CD4-positive, alpha-beta T cell treated with Interleukin-21 for 1 hour (primary cell): ENCODE measurements around the gene BCKDHB.
"Not testable (repeated sequence)": the region's sequence is repeated elsewhere in the genome, so short reads cannot be mapped to it uniquely, and the experiment has no call there.

ENCODE experiments used
- DNase-seq: peaks from one replicate; pipeline ENCODE4 v3.0.0-alpha.2; 2020

BCKDHB gene

GRCh38 chr6:80271074-80271473 is 164.6 kb downstream of the BCKDHB start:
- no peak for DNase-seq

GRCh38 chr6:80272988-80273387 is 166.5 kb downstream of the BCKDHB start:
- no peak for DNase-seq

DNA sequence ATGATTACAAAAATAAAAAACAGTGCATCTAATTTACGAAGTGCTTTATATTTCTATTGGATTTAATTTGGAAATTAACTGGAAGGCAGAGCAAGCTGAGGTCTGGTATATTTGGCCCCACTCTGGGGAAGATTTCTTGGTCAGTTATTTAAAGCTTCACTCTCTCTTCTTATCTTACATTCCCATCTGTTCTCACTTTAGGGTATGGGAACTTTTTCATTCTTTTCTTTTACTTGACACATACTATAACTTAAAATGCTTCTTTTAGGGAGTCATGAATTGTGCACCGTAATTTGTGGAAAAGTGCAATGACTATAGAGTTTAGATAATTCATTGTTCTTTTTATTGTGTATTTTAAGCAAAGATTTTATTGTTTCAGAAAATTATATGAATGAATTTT is 170.4 kb downstream of the BCKDHB start:
- DNase-seq, result no peak

DNA sequence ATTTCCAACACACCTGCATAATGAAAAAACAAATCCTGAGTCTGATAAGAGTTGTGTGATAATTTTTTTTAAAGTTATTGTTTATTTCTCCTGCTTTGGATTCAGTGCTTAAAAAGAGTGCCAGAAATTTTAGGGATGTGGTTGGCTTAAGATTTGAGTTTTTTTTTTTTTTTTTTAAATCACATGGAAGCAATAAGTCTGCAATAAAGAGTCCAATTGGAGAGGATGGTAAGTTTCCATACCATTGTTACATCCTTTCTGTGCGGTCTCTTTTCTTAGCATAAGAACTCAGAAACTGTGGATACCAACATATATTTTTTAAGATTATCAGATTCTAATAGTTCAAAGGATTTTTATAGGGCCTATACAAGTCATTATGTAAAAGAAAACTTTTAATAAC is 171.0 kb downstream of the BCKDHB start:
- no peak for DNase-seq

DNA sequence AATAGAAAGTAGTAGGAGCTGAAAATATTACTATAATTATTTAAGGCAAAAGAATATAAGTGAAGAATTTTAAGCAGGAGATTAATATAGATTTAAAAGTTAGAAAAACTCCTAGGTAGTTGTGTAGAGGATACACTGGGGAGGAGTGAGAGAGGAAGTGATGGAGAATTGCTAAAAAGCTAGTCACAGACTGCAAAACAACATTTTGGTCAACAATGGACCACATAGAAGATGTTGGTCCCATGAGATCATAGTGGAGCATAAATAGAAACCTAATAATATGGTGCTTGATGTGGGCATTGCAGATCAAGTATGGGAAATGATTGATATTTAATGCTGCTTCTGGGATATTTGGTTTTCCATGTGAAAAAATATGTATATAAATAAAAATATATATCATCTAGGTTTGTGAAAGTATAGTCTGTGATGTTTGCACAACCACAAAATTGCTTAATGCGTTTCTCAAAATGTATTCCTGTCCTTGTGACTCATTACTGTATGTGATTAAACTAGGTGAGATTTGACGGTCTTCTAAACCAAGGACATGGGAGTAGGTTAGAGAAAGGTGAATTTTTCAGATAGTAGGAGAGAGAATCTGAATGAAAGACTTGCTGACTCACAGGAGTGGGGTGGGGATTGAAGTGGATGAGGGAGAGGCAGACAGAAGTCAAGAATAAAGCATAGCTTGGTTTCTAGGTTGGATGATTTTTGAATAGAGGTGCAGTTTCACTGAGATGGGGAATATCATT is 174.0 kb downstream of the BCKDHB start:
- DNase-seq, result no peak

DNA sequence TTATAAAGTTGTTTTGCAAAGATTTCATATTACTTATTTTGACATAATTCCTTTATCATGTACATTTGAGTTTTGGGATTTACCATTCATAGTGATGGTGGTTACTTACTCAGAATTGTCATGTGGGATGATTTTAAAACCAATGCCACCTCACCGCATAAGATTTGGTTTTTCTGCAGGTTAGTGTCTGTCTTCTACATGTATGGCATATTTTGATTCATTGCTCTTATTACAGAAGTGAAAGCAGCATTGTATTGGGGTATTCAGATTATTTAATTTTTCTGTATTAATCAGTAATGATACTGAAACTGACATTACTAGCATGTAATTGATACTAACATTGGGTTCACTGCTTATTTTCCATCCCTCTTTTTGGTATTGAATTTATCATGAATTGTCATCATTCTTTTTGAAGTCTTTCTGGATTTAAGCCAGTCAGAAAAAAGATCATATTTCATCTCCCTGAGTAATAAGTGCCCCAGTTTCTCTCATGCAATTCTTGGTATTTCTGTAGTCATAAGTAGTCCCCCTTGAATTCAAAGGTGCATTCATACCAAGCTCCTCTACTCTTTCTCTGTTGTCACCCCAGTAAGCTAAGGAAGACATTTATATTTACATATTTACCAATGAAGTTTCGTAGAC is 176.6 kb downstream of the BCKDHB start:
- no peak for DNase-seq

DNA sequence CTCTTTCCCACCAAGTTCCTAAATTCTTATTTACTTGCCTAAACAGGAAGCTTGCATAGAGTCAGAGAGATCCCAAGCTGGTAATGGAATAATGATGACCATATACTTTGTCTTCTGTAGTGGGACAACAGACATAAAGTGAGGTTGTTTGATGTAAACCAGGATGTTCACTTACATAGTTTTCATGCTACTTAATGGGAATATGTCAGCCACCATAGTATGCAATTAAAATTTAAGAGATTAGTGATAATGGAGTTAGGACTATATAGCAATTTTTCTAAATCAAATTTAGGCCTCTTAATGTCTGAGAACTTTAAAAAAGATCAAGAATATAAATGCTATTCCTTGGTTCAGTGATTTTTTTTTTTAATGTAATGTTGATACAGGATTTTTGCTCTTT is 180.6 kb downstream of the BCKDHB start:
- DNase-seq, result no peak

DNA sequence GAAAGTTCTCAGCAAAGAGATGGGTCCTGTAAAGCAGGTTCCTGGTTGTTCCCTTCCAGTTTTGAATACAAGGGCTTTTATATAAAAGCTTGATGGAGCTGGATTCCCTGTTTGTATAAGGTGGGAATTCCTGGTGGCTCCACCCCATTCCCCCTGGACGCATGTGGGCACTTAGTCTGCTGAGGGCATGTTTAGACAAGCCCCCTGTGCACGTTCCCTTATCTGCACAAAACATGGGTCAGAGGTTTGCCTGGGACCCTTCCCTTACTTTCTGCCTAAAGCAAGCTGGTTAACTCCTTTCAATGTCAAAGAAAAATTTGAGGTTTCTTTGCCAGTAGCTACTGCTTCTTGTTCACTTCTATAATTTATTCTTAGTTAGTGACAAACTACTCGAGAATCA is 181.1 kb downstream of the BCKDHB start:
- DNase-seq, result no peak

DNA sequence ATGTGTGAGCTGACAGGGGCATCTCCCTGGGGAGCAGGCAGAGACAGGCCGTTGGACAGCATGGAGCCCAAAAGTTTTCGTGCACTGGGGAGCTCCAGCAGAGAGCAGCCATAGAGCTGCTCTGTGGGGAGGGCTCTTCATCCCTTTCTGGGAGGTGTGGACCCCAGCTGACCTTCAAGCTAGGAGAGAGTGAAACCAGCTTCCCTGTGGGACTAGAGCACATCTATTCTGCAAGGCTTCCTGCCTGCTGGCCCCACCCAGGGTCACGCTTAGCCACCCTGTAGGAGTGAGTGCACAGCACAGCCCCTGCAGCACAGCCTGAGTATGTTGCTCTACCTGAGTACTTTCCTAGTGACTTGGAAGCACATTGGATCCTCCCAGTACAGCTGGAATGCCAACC is 183.3 kb downstream of the BCKDHB start:
- DNase-seq, result no peak

DNA sequence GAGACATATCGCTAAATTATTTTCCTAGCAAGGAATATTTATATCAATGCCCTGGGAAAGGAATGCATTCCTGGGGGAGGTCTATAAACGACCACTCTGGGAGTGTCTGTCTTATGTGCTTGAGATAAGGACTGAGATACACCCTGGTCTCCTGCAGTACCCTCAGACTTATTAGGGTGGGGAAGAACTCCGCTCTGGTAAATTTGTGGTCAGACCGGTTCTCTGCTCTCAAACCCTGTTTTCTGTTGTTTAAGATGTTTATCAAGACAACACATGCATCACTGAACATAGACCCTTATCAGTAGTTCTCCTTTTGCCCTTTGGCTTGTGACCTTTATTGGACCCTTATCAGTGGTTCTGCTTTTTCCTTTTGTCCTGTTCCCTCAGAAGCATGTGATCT is 188.1 kb downstream of the BCKDHB start:
- not testable (repeated sequence) for DNase-seq

GRCh38 chr6:80302716-80303115 is 196.2 kb downstream of the BCKDHB start:
- DNase-seq, result no peak

DNA sequence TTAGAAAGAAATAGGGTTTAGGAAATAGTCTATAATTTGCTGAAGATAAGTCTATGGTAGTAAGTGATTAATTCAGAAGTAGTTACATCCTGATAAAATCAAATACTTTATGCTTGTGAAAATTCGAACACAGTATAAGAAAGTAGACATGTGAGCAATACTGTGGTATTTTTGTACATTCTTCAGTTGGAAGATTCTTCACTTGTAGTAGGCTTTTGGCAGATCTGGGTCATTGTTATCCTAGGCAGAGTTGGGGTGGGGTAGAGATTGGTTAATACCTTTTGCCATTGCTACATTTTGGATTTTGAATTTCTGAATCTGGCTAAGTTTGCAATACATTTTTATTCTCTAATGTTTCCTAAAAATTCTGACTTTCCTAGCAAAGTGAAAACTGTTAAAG is 197.5 kb downstream of the BCKDHB start:
- no peak for DNase-seq

DNA sequence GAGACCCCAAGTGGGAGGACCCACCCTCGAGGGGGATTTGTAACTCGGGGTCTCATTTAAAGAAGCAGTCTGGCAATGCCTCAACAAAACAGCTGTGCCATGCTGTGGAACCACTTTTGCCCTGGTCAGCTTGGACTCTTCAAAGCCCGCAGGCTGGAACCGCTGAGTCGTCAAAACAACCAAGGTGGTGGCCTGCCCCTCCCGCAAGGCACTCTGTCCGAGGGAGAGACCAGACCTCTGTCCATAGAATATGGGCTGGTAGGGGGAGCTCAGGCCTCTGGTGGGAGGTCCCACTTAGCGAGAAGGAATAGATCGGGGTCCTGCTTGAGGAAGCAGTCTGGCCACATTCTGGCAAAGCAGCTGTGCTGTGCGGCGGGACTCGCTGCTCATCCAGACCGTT is 208.1 kb downstream of the BCKDHB start:
- DNase-seq, result no peak

GRCh38 chr6:80316686-80317231 is 210.3 kb downstream of the BCKDHB start:
- no peak for DNase-seq

GRCh38 chr6:80319196-80319595 is 212.7 kb downstream of the BCKDHB start:
- no peak for DNase-seq

GRCh38 chr6:80321011-80321410 is 214.5 kb downstream of the BCKDHB start:
- DNase-seq, result no peak

DNA sequence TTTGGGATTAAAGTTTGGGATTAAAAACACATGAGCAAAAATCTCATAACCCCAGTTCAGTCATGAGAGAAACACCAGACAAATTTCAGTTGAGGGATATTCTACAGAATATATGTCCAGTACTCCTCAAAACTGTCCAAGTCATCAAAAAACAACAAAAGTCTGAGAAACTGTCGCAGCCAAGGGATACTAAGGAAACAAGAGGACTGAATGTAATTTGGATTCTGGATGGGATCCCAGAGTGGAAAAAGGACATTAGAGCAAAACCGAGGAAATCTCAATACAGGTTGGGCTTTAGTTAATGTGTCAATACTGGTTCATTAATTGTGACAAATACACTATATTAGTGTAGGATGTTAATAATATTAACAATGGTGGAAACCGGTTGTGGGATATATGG is 219.3 kb downstream of the BCKDHB start:
- DNase-seq, result no peak

DNA sequence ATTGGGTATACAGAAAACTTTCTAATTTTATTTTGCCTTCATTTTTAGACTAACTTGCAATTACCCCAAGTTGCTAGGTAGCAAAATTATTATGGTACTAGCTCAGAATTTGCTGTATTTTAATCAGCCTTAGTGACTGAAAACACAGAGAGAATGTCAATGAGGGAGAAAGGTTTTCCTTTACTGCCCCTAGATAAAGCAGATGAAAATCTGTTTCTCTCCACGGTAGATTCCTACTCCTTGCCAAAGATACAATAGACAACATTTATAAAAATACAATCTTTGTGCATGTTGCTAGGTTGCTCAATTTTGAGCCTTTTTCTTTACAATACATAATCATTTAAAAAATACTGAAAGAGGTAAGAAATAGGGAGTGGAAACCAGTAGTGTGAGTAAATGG is 222.2 kb downstream of the BCKDHB start:
- DNase-seq, result no peak

GRCh38 chr6:80329496-80329895 is 223.0 kb downstream of the BCKDHB start:
- DNase-seq, result no peak

DNA sequence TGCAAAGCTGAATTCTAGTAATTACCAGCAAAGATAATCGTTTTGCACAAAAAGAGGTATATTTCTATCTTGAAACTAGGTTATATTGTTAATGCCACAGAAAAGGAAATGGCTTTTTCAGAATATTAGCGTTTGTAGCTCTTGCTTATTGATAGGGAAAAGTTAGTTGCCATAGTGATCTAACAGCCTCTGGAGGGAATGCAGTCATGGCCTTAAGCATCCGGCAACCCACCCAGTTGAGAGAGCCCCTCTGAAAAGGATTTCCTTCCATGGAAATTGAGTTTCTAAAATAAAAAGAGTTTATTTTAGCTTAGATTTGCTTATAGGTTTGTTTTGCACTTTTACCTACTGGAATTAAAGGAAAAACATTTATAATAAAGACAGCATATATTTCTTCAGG is 224.5 kb downstream of the BCKDHB start:
- no peak for DNase-seq

- no peak for DNase-seq
These were observed 225.1 kb downstream of the BCKDHB start for GRCh38 chr6:80331522-80331921.

DNA sequence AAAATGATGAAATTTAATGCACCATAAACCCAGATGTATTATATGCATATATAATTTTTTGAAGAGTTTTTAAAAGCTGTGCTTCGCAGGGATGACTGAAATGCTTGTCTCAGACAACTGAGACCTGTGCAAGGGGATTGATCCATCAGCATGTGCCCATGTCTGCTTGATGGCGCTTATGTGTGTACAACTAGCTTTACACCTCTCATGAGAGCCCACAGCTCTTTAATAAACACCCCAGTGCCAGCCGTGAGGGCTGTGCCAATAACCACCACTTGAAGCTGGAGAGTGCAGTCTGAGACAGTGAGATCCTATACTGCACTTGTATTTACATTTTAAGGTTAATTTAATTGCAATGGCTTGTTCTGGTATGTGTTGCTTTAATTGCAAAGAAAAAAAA is 225.5 kb downstream of the BCKDHB start:
- DNase-seq, result no peak

- no peak for DNase-seq
These were observed 226.9 kb downstream of the BCKDHB start for GRCh38 chr6:80333342-80333741.

- no peak for DNase-seq
These were observed 228.7 kb downstream of the BCKDHB start for GRCh38 chr6:80335121-80335531.

DNA sequence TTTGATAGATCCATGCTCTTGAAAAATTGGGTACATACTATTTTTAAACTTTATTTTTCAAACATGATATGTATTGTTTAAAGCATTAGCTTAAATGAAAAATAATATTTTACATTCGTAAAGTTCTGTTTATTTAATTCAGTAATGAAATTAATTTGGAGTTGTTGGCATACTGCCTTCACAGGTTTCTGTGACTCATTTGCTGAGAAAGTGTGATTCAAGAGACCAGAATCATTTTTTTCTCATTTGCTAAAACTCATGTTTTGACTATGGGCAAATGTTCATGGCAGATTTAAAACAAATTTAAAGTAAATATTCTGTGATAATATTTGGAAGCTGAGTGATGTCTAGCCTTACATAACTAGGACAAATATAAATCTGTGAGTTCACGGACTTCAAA is 230.4 kb downstream of the BCKDHB start:
- DNase-seq, result no peak
